Vagina (tissue), 2 donors: Measurements from ENCODE around the gene PCDHGB1.

ENCODE experiments used
- POLR2A ChIP-seq, 2 donors: fragments of 450-650 bp; IDR thresholded peaks; one replicate each; pipeline ENCODE4 v1.6.1; 2017; ENCODE audit warnings: antibody characterized with exemption in 2 of 2, mild to moderate bottlenecking in 2 of 2, moderate library complexity in 2 of 2
- TF ChIP-seq, protein P1 (sequence below), 3 experiments: fragments of 450-650 bp in 2 of 3; fragments of 200-600 bp in 1 of 3; sonication (generic) in 1 of 3; IDR thresholded peaks; one replicate each; pipeline ENCODE4 v1.5.1; 2017 to 2019; ENCODE audit warnings: antibody characterized with exemption in 3 of 3, mild to moderate bottlenecking in 2 of 3, moderate library complexity in 2 of 3

DNA sequence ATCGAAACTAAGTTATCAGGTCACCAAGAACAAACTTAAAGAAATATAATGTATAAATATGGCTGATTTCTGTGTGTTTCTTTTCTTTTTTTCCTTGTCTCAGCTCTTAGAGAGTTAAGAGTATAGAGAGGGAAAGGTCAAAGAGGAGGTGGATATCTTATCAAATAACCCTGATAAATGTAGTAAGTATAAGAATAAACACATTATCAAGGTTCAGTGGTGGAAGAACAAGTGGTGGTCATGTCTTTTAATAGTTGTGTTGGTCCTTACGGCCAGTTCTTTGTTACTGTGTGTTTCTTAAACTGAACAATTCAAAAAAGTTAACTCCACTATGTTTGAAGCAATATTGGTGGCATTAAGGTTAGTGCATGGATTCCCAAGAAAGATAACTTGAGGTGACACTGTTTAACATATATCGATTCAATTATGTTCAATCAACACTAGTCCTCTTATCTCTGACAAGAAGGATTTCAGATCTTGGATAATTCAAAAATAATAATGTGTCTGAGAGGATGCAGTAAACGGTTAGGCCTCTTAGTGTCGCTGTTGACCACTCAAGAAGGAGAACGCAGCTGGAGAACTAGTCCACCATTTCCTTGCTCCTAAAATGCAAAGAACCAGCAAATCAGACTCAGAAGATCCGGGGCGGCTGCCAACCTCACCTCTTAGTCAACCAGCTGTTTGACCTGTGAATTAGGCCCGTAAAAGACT is 6.5 kb upstream of the PCDHGB1 start, which contains the start of gene PCDHGA3:
- TF ChIP-seq POLR2A (IDR thresholded peaks at IDR 0.05): no peak
- TF ChIP-seq, protein P1, sequence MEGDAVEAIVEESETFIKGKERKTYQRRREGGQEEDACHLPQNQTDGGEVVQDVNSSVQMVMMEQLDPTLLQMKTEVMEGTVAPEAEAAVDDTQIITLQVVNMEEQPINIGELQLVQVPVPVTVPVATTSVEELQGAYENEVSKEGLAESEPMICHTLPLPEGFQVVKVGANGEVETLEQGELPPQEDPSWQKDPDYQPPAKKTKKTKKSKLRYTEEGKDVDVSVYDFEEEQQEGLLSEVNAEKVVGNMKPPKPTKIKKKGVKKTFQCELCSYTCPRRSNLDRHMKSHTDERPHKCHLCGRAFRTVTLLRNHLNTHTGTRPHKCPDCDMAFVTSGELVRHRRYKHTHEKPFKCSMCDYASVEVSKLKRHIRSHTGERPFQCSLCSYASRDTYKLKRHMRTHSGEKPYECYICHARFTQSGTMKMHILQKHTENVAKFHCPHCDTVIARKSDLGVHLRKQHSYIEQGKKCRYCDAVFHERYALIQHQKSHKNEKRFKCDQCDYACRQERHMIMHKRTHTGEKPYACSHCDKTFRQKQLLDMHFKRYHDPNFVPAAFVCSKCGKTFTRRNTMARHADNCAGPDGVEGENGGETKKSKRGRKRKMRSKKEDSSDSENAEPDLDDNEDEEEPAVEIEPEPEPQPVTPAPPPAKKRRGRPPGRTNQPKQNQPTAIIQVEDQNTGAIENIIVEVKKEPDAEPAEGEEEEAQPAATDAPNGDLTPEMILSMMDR (IDR thresholded peaks at IDR 0.05): no peak
